ENCODE results near the gene CTRL. TPM values are rescaled to one million over a fixed set of nuclear protein-coding genes. Genes with fewer than 3 reads are reported as not detected.
"Not testable (repeated sequence)": the region's sequence is repeated elsewhere in the genome, so short reads cannot be mapped to it uniquely, and the experiment has no call there.

CTRL gene
- total and polyA plus RNA-seq, 8 donors, result 0.50 to 7.1 (median 5.3) TPM; not detected in 1

- Histone ChIP-seq H3K27me3 (peaks cover 0 to 10% of the 10 kb centered on the region in 2 donors), H3K27ac (no peak overlapping the region), H3K9me3 (no peaks in the 10 kb centered on the region), H3K4me1 (no peaks in the 10 kb centered on the region), H3K36me3 (no peaks in the 10 kb centered on the region), H3K4me3 (no peak overlapping the region)
- intact Hi-C loops (cut with DNase I), result no loop called here
- no peak for ATAC-seq
- no peak for DNase-seq
- TF ChIP-seq CTCF (IDR thresholded peaks at IDR 0.05), result no peak
Observed at GRCh38 chr16:67976205-67976604, 44.5 kb upstream of the CTRL start.

GRCh38 chr16:67975321-67976105 is 43.9 kb upstream of the CTRL start:
- no peak overlapping the region for H3K4me3 ChIP-seq
- no peak for TF ChIP-seq CTCF (IDR thresholded peaks at IDR 0.05)
- no peaks in the 10 kb centered on the region for H3K4me1 ChIP-seq
- DNase-seq, result no peak
- H3K27ac ChIP-seq, result no peak overlapping the region
- H3K36me3 ChIP-seq, result no peaks in the 10 kb centered on the region
- no peaks in the 10 kb centered on the region for H3K9me3 ChIP-seq
- ATAC-seq, result no peak
- intact Hi-C loops (cut with DNase I), result no loop called here
- H3K27me3 ChIP-seq, result peaks cover 0 to 7% of the 10 kb centered on the region in 2 donors

GRCh38 chr16:67972285-67972684 is 40.6 kb upstream of the CTRL start:
- ATAC-seq; H3K4me3 ChIP-seq; DNase-seq; H3K27me3 ChIP-seq; intact Hi-C loops (cut with DNase I); H3K27ac ChIP-seq; H3K9me3 ChIP-seq; H3K36me3 ChIP-seq: not testable (repeated sequence)
- H3K4me1 ChIP-seq, result peaks cover 1 to 15% of the 10 kb centered on the region in 2 donors

GRCh38 chr16:67971111-67971510 is 39.4 kb upstream of the CTRL start:
- intact Hi-C loops (cut with DNase I), result no loop called here
- no peak overlapping the region for H3K27ac ChIP-seq
- H3K4me1 ChIP-seq, result peaks cover 13 to 26% of the 10 kb centered on the region in 2 donors
- ATAC-seq (no peak), DNase-seq (no peak)
- no peaks in the 10 kb centered on the region for H3K36me3 ChIP-seq
- H3K4me3 ChIP-seq, result no peak overlapping the region
- no peaks in the 10 kb centered on the region for H3K27me3 ChIP-seq
- H3K9me3 ChIP-seq, result no peaks in the 10 kb centered on the region
- no peak for TF ChIP-seq CTCF (IDR thresholded peaks at IDR 0.05)

- Histone ChIP-seq H3K27ac (peak overlapping the region; percentile 88 to 93), H3K27me3 (no peaks in the 10 kb centered on the region), H3K4me3 (peak overlapping the region; percentile 81 to 92), H3K36me3 (no peaks in the 10 kb centered on the region), H3K4me1 (peaks cover 23 to 40% of the 10 kb centered on the region in 2 donors), H3K9me3 (no peaks in the 10 kb centered on the region)
- ATAC-seq (no peak), DNase-seq (no peak)
- no peak for TF ChIP-seq CTCF (IDR thresholded peaks at IDR 0.05)
- intact Hi-C loops (cut with DNase I), result no loop called here
Observed at GRCh38 chr16:67969254-67970039, 37.8 kb upstream of the CTRL start.
